Activated CD4-positive, alpha-beta memory T cell treated with anti-CD3 and anti-CD28 coated beads, Interleukin-2, amount 10 ng/mL, durations not matched to agents 7 days and 5 days (primary cell): ENCODE measurements around the gene AMBP. TPM values are rescaled to one million over a fixed set of nuclear protein-coding genes. Genes with fewer than 3 reads are reported as not detected.

Experiments used
- CTCF ChIA-PET: fragments of 350-600 bp; sonication (Branson Sonifier 250); formaldehyde crosslinking; loops from one replicate; lab custom pipeline; 2021; ENCODE audit warnings: antibody characterized with exemption, inconsistent platforms; lab: Charles Lee
- POLR2A ChIA-PET: fragments of 350-600 bp; sonication (Branson Sonifier 250); formaldehyde crosslinking; loops from one replicate; lab custom pipeline; 2021; ENCODE audit warnings: antibody characterized with exemption; lab: Charles Lee
- DNase-seq: peaks from one replicate; pipeline ENCODE4 v3.0.0-alpha.2; 2020
- H3K27ac Mint-ChIP-seq: one replicate; pipeline ENCODE4 v1.8.0; 2021; ENCODE audit warnings: mild to moderate bottlenecking, mixed read lengths
- H3K27me3 Mint-ChIP-seq: one replicate; pipeline ENCODE4 v1.8.0; 2021; ENCODE audit warnings: mixed read lengths
- H3K36me3 Mint-ChIP-seq: one replicate; pipeline ENCODE4 v1.8.0; 2021; ENCODE audit warnings: low read depth, mixed read lengths
- H3K4me1 Mint-ChIP-seq: one replicate; pipeline ENCODE4 v1.8.0; 2021; ENCODE audit warnings: mixed read lengths
- H3K4me3 Mint-ChIP-seq: one replicate; pipeline ENCODE4 v1.8.0; 2021; ENCODE audit warnings: mild to moderate bottlenecking, mixed read lengths
- H3K9me3 Mint-ChIP-seq: one replicate; pipeline ENCODE4 v1.8.0; 2021; ENCODE audit warnings: mixed read lengths
- total RNA-seq, 2 experiments: library from RNA; stranded (reverse); gene quantifications; one replicate each; pipeline ENCODE4 v1.2.3, GENCODE V29; 2021

AMBP gene
- total RNA-seq, 2 experiments from 2014 or later = not detected

- H3K27me3 Mint-ChIP-seq = no peaks in the 10 kb centered on the region
- POLR2A ChIA-PET = no interaction called here
- CTCF ChIA-PET = interaction anchor here (1.1 kb wide), 1 partner anchor 25 kb away, joined by 4 read pairs; no protein-coding TSS in a partner anchor
- DNase-seq = no peak
- no peak overlapping the region for H3K4me3 Mint-ChIP-seq
- no peaks in the 10 kb centered on the region for H3K36me3 Mint-ChIP-seq
- H3K27ac Mint-ChIP-seq = no peak overlapping the region
- no peaks in the 10 kb centered on the region for H3K9me3 Mint-ChIP-seq
- H3K4me1 Mint-ChIP-seq = no peaks in the 10 kb centered on the region
These were observed 20.8 kb downstream of the AMBP start for GRCh38 chr9:114057161-114057885.

GRCh38 chr9:114056527-114056926, 21.6 kb downstream of the AMBP start:
- H3K27me3 Mint-ChIP-seq = no peaks in the 10 kb centered on the region
- no peak overlapping the region for H3K27ac Mint-ChIP-seq
- no peaks in the 10 kb centered on the region for H3K4me1 Mint-ChIP-seq
- no peaks in the 10 kb centered on the region for H3K9me3 Mint-ChIP-seq
- no peak overlapping the region for H3K4me3 Mint-ChIP-seq
- POLR2A ChIA-PET = no interaction called here
- H3K36me3 Mint-ChIP-seq = no peaks in the 10 kb centered on the region
- CTCF ChIA-PET = no interaction called here
- no peak for DNase-seq

DNA sequence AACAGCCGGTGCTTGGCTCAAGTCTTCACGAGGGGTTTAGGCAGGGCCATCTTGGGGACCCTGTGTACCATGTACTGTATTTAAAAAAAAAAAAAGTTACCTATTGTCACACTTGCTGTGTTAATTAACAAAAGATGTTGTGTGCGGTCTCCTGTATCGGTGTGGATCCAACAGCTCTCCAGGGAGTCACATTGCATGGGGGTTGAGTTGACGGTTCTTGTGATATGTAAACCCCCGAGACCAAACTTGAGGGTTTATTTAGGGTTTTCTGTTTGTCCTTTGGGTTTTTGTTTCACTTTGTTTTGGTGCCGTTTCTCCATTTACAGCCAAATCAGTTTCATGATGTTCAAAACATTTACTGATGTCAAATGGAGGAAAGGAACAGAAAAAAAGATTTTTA, 22.2 kb downstream of the AMBP start:
- CTCF ChIA-PET = no interaction called here

GRCh38 chr9:114055061-114055460, 23.0 kb downstream of the AMBP start:
- CTCF ChIA-PET = no interaction called here
- Mint-ChIP-seq H3K27me3 (no peaks in the 10 kb centered on the region), H3K9me3 (no peaks in the 10 kb centered on the region), H3K27ac (no peak overlapping the region), H3K36me3 (no peaks in the 10 kb centered on the region), H3K4me1 (no peaks in the 10 kb centered on the region), H3K4me3 (no peak overlapping the region)
- POLR2A ChIA-PET = no interaction called here
- DNase-seq = peak; percentile 5

More for the DNA sequence above, 22.2 kb downstream of the AMBP start:
- Mint-ChIP-seq H3K4me3 (no peak overlapping the region), H3K9me3 (no peaks in the 10 kb centered on the region), H3K27me3 (no peaks in the 10 kb centered on the region), H3K36me3 (no peaks in the 10 kb centered on the region), H3K27ac (no peak overlapping the region), H3K4me1 (no peaks in the 10 kb centered on the region)
- DNase-seq = no peak
- POLR2A ChIA-PET = interaction anchor here (0.7 kb wide), 1 partner anchor 977 kb away, joined by 3 read pairs; no protein-coding TSS in a partner anchor

- Mint-ChIP-seq H3K27ac (no peak overlapping the region), H3K4me1 (no peaks in the 10 kb centered on the region), H3K4me3 (no peak overlapping the region), H3K9me3 (no peaks in the 10 kb centered on the region), H3K27me3 (no peaks in the 10 kb centered on the region), H3K36me3 (no peaks in the 10 kb centered on the region)
- ChIA-PET CTCF (no interaction called here), POLR2A (no interaction called here)
- peak; percentile 9 for DNase-seq
These were observed 23.9 kb downstream of the AMBP start for GRCh38 chr9:114054191-114054690.

GRCh38 chr9:114053246-114054005, 24.7 kb downstream of the AMBP start:
- ChIA-PET CTCF (no interaction called here), POLR2A (no interaction called here)
- Mint-ChIP-seq H3K36me3 (no peaks in the 10 kb centered on the region), H3K9me3 (no peaks in the 10 kb centered on the region), H3K27ac (no peak overlapping the region), H3K4me1 (no peaks in the 10 kb centered on the region), H3K27me3 (no peaks in the 10 kb centered on the region), H3K4me3 (no peak overlapping the region)
- DNase-seq = peak; percentile 6

GRCh38 chr9:114051706-114052105, 26.4 kb downstream of the AMBP start:
- CTCF ChIA-PET = no interaction called here
- peak; percentile 7 for DNase-seq

GRCh38 chr9:114051281-114051680, 26.8 kb downstream of the AMBP start:
- no peaks in the 10 kb centered on the region for H3K36me3 Mint-ChIP-seq
- no peaks in the 10 kb centered on the region for H3K4me1 Mint-ChIP-seq
- no peaks in the 10 kb centered on the region for H3K27me3 Mint-ChIP-seq
- CTCF ChIA-PET = no interaction called here
- POLR2A ChIA-PET = no interaction called here
- no peak overlapping the region for H3K27ac Mint-ChIP-seq
- no peaks in the 10 kb centered on the region for H3K9me3 Mint-ChIP-seq
- H3K4me3 Mint-ChIP-seq = no peak overlapping the region
- DNase-seq = no peak

More at GRCh38 chr9:114051706-114052105, 26.4 kb downstream of the AMBP start:
- Mint-ChIP-seq H3K4me3 (no peak overlapping the region), H3K27me3 (no peaks in the 10 kb centered on the region), H3K27ac (no peak overlapping the region), H3K4me1 (no peaks in the 10 kb centered on the region), H3K36me3 (no peaks in the 10 kb centered on the region), H3K9me3 (no peaks in the 10 kb centered on the region)
- POLR2A ChIA-PET = no interaction called here

DNA sequence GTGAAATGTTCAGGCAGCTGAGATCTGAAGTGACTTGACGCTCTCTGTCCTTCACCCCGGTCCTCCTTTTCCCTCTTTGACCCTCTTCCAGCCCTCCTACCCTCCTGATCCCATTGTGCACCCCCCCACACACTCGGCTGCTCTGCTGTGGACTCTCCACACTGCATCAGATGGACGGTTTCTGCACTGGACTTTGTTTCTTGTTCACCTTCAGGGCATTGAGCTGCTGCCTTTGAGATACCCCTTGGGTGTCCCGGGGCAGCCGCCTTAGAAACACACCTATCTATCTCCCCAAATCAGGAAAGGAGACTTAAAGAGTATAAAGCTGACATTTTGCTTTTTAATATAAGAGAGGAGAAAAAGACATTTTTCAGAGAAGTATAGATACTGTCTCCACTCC, 27.5 kb downstream of the AMBP start:
- DNase-seq = no peak
- Mint-ChIP-seq H3K9me3 (no peaks in the 10 kb centered on the region), H3K27ac (no peak overlapping the region), H3K27me3 (peaks cover 2% of the 10 kb centered on the region), H3K4me1 (no peaks in the 10 kb centered on the region), H3K4me3 (no peak overlapping the region), H3K36me3 (no peaks in the 10 kb centered on the region)
- ChIA-PET CTCF (no interaction called here), POLR2A (no interaction called here)

- ChIA-PET POLR2A (no interaction called here), CTCF (no interaction called here)
- Mint-ChIP-seq H3K27ac (no peak overlapping the region), H3K36me3 (no peaks in the 10 kb centered on the region), H3K4me1 (no peaks in the 10 kb centered on the region), H3K27me3 (peaks cover 5% of the 10 kb centered on the region), H3K9me3 (no peaks in the 10 kb centered on the region), H3K4me3 (no peak overlapping the region)
- DNase-seq = no peak
These were observed 27.9 kb downstream of the AMBP start for GRCh38 chr9:114050226-114050568.

DNA sequence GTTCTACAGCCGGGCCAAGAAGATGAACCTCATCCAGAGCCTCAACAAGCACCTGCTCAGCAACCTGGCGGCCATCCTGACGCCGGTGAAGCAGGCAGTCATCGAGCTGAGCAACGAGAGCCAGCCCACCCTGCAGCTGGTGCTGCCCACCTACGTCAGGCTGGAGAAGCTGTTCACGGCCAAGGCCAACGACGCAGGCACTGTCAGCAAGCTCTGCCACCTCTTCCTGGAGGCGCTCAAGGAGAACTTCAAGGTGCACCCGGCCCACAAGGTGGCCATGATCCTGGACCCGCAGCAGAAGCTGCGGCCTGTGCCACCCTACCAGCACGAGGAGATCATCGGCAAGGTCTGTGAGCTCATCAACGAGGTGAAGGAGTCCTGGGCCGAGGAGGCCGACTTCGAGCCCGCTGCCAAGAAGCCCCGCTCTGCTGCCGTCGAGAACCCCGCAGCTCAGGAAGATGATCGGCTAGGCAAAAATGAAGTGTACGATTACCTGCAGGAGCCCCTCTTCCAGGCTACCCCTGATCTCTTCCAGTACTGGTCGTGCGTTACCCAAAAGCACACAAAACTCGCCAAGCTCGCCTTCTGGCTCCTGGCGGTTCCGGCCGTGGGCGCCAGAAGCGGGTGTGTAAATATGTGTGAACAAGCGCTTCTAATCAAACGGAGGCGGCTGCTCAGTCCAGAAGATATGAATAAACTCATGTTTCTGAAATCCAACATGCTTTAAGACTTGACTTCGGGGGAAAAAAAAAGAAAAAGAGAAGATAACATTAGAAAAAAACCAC, 28.5 kb downstream of the AMBP start:
- ChIA-PET POLR2A (no interaction called here), CTCF (no interaction called here)
- H3K36me3 Mint-ChIP-seq = no peaks in the 10 kb centered on the region
- H3K27me3 Mint-ChIP-seq = peaks cover 7% of the 10 kb centered on the region
- no peak overlapping the region for H3K4me3 Mint-ChIP-seq
- no peak overlapping the region for H3K27ac Mint-ChIP-seq
- no peaks in the 10 kb centered on the region for H3K4me1 Mint-ChIP-seq
- no peaks in the 10 kb centered on the region for H3K9me3 Mint-ChIP-seq
- DNase-seq = no peak

DNA sequence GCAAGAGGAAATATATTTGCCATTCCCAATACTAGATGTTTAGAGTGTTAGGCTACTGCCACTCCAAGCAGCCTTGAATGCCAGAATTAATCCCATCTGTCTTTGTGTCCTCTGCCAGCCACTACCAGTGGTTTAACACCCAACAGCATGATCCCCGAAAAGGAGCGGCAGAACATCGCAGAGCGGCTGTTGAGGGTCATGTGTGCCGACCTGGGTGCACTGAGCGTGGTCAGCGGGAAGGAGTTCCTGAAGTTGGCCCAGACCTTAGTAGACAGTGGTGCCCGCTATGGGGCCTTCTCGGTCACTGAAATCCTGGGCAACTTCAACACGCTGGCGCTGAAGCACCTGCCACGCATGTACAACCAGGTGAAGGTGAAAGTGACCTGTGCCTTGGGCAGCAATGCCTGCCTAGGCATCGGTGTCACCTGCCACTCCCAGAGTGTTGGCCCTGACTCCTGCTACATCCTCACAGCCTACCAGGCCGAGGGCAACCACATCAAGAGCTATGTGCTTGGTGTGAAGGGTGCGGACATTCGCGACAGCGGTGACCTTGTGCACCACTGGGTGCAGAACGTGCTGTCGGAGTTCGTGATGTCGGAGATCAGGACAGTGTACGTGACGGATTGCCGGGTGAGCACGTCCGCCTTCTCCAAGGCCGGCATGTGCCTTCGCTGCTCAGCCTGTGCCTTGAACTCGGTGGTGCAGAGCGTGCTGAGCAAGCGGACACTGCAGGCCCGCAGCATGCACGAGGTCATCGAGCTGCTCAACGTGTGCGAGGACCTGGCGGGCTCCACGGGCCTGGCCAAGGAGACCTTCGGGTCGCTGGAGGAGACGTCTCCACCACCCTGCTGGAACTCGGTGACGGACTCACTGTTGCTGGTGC, 29.3 kb downstream of the AMBP start:
- CTCF ChIA-PET = no interaction called here
- Mint-ChIP-seq H3K4me1 (no peaks in the 10 kb centered on the region), H3K4me3 (no peak overlapping the region), H3K27ac (no peak overlapping the region), H3K27me3 (peaks cover 7% of the 10 kb centered on the region), H3K36me3 (no peaks in the 10 kb centered on the region), H3K9me3 (no peaks in the 10 kb centered on the region)
- POLR2A ChIA-PET = no interaction called here
- DNase-seq = no peak
